EH (cell line): ENCODE measurements around the gene KIF26A.

Source experiments
- DNase-seq: peaks from one replicate; pipeline ENCODE4 v3.0.0-alpha.2; 2015; ENCODE audit warnings: low read depth

KIF26A gene

DNA sequence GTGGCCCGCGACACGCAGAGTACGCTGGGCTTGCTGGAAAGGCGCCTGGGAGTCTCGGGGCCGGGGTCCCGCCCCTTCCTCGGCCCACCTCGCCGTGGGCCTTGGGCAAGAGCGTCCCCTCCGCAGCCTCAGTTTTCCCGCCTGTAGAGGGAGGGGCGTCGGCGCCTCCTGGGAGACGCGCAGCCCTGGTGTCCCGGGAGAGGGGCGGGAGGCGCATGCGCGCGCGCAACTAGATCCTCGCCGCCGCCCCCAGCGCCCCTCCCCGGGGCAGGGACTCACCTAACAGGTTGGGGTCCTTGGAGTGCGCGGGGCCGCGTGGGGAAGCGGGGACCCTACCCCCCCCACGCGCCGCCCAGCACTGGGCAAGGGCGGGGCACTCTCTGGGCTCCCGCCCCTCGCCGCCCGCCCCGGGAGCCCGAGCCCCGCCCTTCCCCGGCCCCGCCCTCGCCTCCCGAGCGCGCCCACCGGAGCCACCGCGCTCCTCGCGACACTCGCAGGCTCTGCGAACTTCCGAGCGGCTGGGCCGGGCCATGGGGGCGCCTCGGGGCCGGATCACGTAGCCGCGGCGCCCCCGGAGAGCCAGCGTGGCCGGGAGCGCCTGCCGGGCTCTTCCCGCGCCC is at the start of gene KIF26A:
TSS of gene KIF26A (plus strand) at position 490 of the 620 bp plus-strand sequence. CDS start 136 bp downstream, outside the sequence.
- no peak for DNase-seq

DNA sequence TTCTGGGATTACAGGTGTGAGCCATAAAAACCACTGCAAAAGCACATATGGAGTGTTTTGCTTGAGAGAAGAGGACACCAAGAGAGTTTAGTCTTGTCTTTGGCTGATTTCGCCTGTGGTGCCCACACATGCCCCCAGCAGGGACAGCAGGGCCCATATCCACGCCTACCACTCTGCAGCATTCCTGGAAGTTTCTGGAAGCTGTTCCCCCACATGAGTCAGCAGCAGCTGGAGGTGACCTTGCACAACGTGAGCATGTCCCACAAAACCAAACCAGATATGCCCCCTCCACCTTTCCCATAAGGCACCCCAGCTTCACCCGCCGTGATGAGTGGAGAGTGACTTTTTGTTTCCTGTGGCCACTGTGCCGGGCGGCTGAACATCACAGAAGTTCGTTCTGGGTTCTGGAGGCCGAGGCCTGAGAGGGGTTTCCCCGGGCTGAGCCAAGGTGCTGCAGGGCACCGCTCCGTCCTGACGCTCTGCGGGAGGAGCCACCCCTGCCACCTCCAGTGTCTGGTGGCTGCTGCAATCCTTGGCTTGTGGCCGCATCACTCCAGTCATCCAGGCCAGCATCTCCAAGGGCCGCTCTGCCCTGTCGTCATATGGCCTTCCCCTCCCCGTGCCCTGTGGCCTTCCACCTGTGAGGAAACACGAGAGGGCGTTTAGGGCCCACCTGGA is 48.2 kb upstream of the KIF26A start:
- DNase-seq: no peak

GRCh38 chr14:104091061-104091926 is 47.1 kb upstream of the KIF26A start:
- DNase-seq: no peak

GRCh38 chr14:104091927-104092771 is 46.2 kb upstream of the KIF26A start:
- DNase-seq: no peak

GRCh38 chr14:104092931-104093365 is 45.4 kb upstream of the KIF26A start:
- no peak for DNase-seq

DNA sequence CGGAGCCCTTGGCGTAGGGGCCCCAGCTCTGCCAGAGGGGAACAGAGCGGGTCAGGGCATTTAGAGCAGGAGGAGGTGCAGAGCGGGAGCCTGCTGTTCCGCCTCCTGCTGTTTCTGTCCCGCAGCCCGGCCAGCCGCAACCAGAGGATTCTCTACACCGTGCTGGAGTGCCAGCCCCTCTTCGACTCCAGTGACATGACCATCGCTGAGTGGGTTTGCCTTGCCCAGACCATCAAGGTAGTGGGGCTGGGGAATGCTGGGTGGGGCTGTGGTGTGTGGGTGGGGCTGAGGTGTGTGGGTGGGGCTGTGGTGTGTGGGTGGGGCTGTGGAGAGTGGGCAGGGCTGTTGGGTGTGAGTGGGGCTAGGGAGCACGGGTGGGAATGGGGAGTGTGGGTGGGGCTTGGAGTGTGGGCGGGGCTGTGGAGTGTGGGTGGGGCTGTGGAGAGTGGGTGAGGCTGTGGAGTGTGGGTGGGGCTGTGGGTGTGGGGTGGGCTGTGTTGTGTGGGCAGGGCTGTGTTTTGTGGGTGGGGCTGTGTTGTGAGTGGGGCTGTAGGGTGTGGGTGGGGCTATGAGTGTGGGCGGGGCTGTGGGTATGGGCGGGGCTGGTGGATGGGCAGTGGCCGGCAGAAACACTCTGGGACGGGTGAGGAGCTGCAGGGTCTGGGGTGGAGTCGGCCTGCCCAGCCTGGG is 44.9 kb upstream of the KIF26A start:
- no peak for DNase-seq

DNA sequence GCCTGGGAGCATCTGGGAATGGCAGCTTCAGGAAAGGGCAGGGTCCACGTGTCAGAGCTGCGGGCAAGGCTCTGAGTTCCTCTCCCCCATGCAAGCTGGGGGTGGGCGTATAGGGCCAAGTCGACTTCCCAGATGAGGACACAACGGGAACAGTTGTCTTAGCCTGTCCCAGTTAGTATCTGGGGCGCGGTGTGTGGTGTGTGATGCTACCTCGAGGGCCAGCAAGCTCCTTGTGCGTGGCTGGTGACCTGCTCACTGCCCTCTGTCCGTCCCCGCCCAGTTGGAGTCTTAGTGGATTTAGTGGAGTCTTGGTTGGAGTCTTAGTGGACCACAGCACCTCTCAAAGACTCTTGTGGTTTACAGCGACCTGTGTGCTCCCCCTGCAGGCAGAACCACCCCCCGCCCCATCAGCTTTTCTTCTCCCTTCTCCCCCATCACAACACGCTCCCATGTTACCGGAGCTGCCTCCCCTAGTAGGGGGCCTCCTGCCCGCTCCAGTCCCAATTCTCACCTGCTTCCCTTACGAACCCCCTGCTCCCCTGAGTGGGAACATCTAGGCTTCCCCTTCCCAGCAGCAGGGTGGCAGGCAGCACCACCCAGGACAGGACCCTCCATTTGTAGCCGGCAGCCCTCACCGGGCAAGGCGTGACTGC is 44.2 kb upstream of the KIF26A start:
- DNase-seq: no peak

DNA sequence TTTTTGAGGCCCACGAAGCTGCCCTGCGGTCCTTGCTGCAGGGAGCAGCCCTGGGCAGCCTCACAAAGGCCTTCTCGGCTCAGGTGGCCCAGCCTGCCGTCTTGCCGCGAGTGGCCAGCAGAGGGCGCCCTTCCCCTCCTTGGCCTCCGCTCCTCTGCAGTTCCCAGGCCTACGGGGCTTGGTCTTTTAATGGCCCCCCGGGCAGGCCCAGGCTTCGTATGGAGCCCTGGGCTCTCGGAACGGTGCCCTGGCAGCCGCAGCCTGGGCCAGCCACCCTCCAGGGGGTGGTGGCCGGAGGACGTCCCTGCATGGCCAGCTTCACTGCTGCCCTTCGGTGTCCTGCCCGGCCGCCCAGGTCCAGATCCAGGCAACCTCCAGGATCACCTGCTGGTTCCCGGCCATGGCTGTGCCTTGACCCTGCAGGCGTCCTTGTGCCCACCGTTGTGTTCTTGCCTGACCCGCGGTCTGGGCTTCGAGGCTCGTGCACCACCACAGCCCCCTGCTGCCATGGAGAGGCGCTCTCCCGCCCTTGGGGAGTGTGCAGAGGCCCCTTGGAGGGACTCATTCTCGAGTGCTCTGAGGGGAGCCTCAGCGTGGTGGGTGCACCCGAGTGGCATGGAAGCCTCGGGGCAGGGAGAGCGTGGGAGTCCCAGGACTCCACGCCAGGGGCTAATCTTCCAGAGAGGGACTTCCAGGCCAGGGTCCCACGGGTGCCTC is 43.5 kb upstream of the KIF26A start:
- peak; percentile 32 for DNase-seq

- DNase-seq: no peak
Measured at GRCh38 chr14:104095426-104096310, 42.7 kb upstream of the KIF26A start.

GRCh38 chr14:104096318-104096717 is 42.1 kb upstream of the KIF26A start:
- no peak for DNase-seq

DNA sequence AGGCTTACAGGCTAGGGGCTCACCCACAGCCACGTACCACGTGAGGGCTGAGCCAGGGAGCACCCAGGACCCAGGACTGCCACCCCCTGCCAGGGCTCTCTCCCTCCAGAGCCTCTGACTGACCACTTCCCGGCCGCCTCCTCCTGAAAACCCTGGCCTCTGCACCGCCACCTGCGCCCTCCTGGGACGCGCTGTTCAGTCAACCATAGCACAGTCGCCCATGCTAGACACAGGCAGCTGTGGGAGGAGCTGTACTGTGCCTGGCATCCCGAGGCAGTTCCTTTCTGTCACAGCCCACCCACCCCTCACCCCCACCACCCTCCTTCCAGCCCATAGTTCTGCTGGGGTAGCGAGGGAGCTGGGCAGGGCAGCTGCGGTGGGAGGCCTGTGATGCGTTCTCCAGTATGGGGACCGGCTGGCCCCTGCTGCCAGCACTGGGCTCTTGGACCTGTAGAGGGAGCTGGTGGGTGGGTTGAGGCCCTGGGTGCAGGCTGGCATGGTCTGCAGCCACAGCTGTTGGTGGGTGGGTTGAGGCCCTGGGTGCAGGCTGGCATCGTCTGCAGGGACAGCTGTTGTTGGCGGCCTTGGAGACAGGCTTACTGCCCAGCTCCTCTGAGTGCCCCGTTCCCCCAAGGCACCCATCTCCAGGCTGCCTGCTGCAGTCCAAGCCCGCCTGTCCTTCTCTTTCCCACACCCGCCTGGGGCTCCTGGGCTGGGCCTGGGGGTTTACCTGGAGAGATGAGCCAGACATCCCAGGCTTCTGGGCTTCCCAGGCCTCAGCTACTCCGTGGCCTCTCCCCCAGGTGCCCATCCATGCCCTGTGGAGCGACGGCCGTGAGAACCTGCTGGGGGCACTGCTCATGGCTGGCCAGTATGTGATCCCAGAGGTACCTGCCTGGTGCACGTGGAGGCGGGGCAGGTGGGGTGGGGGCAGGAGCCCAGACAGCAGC is 41.4 kb upstream of the KIF26A start:
- DNase-seq: no peak

DNA sequence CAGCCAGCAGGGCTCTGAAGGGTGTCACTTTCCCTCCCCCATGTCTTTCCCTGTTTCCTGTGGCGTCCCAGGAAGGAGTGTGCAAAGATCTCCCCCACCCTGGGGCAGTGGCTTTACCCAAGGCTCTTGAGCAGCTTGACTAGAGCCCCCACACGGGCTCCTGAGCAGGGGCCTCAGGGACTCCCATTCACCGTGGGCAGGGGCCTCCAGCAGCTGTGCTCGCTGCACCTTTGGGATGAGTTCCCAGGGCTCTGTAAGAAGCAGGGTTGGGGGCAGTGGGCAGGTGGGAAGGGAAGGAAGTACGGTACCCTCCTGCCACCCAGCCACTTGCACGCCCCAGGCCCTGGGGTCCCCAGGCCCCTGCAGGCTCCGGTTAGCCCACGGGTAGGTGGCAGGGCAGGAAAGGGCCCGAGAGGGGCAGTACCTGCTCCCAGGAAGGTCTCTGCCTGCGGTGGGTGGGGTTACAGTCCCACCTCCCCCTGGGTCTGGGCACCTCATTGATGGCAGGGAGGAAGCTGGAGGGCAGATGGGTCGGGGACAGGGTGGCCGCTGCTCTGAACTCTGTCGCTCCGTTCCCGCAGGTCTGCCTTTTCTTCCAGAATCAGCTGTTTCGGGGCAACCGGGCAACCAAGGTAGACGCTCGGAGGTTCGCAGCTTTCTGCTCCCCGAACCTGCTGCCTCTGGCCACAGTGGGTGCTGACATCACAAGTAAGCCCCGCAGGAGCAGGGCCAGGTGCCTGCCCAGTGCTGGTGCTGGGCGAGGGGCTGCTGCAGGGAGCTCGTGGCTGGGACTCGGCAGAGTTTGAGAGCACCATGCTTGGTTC is 39.9 kb upstream of the KIF26A start:
- DNase-seq: no peak

GRCh38 chr14:104099096-104100041 is 39.0 kb upstream of the KIF26A start:
- DNase-seq: no peak

DNA sequence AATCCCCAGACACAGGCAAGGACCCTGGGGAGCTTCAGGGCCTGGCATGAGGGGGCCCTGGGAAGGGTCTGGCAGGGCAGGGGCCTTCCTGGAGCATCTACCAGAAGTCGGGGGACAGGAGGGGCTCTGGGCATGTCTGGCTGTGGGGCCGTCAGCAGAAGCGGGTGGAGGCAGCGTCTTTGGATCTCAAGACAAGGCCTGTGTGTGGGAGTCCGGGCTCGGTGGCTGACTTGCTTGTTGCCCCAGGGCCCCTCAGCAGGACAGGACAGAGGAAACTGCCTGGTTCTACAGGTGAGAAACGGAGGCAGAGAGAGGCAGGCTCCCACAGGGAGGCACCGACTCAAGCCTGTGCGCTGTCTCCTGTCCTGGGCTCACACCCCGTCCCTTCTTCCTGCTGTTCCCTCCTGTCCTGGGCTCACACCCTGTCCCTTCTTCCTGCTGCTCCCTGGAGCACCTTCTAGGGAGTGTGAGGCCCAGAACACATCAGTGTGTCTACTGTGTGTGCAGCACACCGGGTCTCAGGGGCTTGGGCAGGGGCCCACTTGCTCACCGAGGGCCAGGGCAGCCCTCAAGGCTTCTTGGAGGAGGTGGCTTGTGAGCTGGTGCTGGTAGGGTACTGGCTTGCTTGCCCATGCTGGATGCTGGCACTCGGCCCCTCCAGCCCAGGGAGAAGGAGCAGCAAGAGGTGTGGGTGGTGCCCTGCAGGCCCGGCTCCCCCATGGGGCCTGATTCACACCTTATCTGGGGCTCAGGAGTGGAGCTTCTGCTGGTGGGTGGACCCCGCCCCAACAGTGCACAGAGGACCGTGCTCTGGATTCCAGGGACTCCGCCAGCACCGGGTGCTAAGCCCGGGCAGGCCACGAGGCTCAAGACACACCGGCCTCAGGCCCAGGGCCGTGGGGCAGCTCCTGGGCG is 38.0 kb upstream of the KIF26A start:
- no peak for DNase-seq
